ENCODE results near the gene FCGR3A.

The FCGR3A gene

DNA sequence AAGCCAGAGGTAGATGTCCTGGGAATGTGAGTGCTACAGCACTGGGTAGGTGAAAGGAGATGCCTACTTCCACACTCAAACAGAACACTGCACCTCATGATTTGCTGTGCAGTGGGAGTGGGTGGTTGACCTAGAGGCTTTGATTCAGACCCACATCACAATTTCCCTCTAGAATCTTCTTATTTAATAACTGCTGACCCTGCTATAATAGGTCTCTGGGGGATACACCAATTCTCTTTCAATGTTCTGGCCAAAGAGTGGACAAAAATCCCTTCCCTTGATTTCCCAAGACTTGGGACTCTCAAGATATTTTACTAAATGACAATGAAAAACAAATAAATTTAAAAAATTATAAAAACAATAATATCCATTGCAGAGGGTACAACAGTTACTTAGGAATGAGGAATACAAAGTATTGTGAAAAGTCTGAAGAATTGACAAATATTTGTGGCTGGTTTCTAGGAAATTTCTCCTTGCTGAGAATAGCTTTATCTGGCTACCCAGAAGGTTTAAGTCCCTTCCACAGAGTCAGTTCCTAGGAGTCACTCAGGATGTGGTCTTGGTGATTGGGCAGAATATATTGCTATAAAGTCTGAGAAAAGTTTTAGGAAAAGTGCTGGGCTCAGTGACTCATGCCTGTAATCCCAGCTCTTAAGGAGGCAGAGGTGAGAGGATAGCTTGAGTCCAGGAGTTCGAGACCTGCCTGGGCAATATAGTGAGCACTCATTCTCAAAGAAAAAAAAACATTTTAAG is 46.8 kb downstream of the FCGR3A start:
- no peaks in the 10 kb centered on the region for H3K79me2 ChIP-seq (ENCODE audit: insufficient read depth, low read length)
- H3K9ac ChIP-seq (ENCODE audit: low read length), result no peak overlapping the region
- H4K20me1 ChIP-seq (ENCODE audit: insufficient read depth, low read length), result no peaks in the 10 kb centered on the region
- H3K27me3 ChIP-seq (ENCODE audit: insufficient read depth, low read length), result no peaks in the 10 kb centered on the region
- H3K27ac ChIP-seq (ENCODE audit: low read depth, low read length, poor library complexity, severe bottlenecking), result no peak overlapping the region
- H3K4me2 ChIP-seq (ENCODE audit: low read length), result no peak overlapping the region
- H3K9me2 ChIP-seq (ENCODE audit: low read depth, low read length), result no peaks in the 10 kb centered on the region
- H3K4me3 ChIP-seq (ENCODE audit: low read depth, low read length, poor library complexity, severe bottlenecking), result no peak overlapping the region
- no peaks in the 10 kb centered on the region for H3K36me3 ChIP-seq (ENCODE audit: insufficient read depth, low read length)
- H3F3A ChIP-seq (ENCODE audit: insufficient read depth, low read length), result no peaks in the 10 kb centered on the region
- no peak overlapping the region for H2AFZ ChIP-seq (ENCODE audit: low read length)
- H3K9me3 ChIP-seq (ENCODE audit: low read length), result no peaks in the 10 kb centered on the region
- TF ChIP-seq EZH2 (IDR thresholded peaks at IDR 0.05; ENCODE audit: borderline replicate concordance, low read length), result no peak
- TF ChIP-seq, protein P1, sequence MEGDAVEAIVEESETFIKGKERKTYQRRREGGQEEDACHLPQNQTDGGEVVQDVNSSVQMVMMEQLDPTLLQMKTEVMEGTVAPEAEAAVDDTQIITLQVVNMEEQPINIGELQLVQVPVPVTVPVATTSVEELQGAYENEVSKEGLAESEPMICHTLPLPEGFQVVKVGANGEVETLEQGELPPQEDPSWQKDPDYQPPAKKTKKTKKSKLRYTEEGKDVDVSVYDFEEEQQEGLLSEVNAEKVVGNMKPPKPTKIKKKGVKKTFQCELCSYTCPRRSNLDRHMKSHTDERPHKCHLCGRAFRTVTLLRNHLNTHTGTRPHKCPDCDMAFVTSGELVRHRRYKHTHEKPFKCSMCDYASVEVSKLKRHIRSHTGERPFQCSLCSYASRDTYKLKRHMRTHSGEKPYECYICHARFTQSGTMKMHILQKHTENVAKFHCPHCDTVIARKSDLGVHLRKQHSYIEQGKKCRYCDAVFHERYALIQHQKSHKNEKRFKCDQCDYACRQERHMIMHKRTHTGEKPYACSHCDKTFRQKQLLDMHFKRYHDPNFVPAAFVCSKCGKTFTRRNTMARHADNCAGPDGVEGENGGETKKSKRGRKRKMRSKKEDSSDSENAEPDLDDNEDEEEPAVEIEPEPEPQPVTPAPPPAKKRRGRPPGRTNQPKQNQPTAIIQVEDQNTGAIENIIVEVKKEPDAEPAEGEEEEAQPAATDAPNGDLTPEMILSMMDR (IDR thresholded peaks at IDR 0.05; ENCODE audit: low read length), result no peak
- no peaks in the 10 kb centered on the region for H3K4me1 ChIP-seq (ENCODE audit: insufficient read depth, low read length, severe bottlenecking)

GRCh38 chr1:161502181-161502580 is 47.4 kb downstream of the FCGR3A start:
- H3K4me2 ChIP-seq (ENCODE audit: low read length), result no peak overlapping the region
- no peaks in the 10 kb centered on the region for H3K79me2 ChIP-seq (ENCODE audit: insufficient read depth, low read length)
- no peaks in the 10 kb centered on the region for H3F3A ChIP-seq (ENCODE audit: insufficient read depth, low read length)
- H3K36me3 ChIP-seq (ENCODE audit: insufficient read depth, low read length), result no peaks in the 10 kb centered on the region
- no peaks in the 10 kb centered on the region for H3K9me3 ChIP-seq (ENCODE audit: low read length)
- no peaks in the 10 kb centered on the region for H3K4me1 ChIP-seq (ENCODE audit: insufficient read depth, low read length, severe bottlenecking)
- no peaks in the 10 kb centered on the region for H4K20me1 ChIP-seq (ENCODE audit: insufficient read depth, low read length)
- H2AFZ ChIP-seq (ENCODE audit: low read length), result no peak overlapping the region
- no peaks in the 10 kb centered on the region for H3K27me3 ChIP-seq (ENCODE audit: insufficient read depth, low read length)
- no peak overlapping the region for H3K27ac ChIP-seq (ENCODE audit: low read depth, low read length, poor library complexity, severe bottlenecking)
- TF ChIP-seq, protein P1 (IDR thresholded peaks at IDR 0.05; ENCODE audit: low read length), result no peak
- no peak for TF ChIP-seq EZH2 (IDR thresholded peaks at IDR 0.05; ENCODE audit: borderline replicate concordance, low read length)
- H3K4me3 ChIP-seq (ENCODE audit: low read depth, low read length, poor library complexity, severe bottlenecking), result no peak overlapping the region
- H3K9me2 ChIP-seq (ENCODE audit: low read depth, low read length), result no peaks in the 10 kb centered on the region
- no peak overlapping the region for H3K9ac ChIP-seq (ENCODE audit: low read length)

DNA sequence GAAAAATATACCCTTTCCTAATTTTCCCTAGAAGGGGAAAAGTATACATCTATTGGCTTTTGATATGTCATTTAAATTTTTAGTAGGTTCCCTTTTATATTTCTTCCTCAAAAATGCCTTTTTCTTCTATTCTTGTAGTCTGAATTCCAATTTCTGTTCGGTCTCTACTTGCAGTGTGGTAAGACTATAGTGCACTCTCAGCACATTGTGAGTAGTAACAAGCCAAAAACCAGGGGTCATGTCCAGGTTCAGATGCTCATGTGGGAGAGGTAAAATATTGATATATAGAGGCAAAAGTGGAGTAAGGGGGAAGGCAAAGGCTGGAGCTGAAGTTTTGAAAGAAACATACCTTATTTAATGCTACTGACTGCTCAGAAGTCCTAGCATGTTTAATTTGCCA is 48.4 kb downstream of the FCGR3A start:
- H3K36me3 ChIP-seq (ENCODE audit: insufficient read depth, low read length), result no peaks in the 10 kb centered on the region
- no peaks in the 10 kb centered on the region for H3K79me2 ChIP-seq (ENCODE audit: insufficient read depth, low read length)
- H3K4me3 ChIP-seq (ENCODE audit: low read depth, low read length, poor library complexity, severe bottlenecking), result no peak overlapping the region
- TF ChIP-seq, protein P1 (IDR thresholded peaks at IDR 0.05; ENCODE audit: low read length), result no peak
- TF ChIP-seq EZH2 (IDR thresholded peaks at IDR 0.05; ENCODE audit: borderline replicate concordance, low read length), result no peak
- no peak overlapping the region for H2AFZ ChIP-seq (ENCODE audit: low read length)
- no peaks in the 10 kb centered on the region for H4K20me1 ChIP-seq (ENCODE audit: insufficient read depth, low read length)
- no peaks in the 10 kb centered on the region for H3K9me2 ChIP-seq (ENCODE audit: low read depth, low read length)
- no peaks in the 10 kb centered on the region for H3K9me3 ChIP-seq (ENCODE audit: low read length)
- no peak overlapping the region for H3K4me2 ChIP-seq (ENCODE audit: low read length)
- H3K4me1 ChIP-seq (ENCODE audit: insufficient read depth, low read length, severe bottlenecking), result no peaks in the 10 kb centered on the region
- no peaks in the 10 kb centered on the region for H3K27me3 ChIP-seq (ENCODE audit: insufficient read depth, low read length)
- H3K27ac ChIP-seq (ENCODE audit: low read depth, low read length, poor library complexity, severe bottlenecking), result no peak overlapping the region
- no peak overlapping the region for H3K9ac ChIP-seq (ENCODE audit: low read length)
- H3F3A ChIP-seq (ENCODE audit: insufficient read depth, low read length), result no peaks in the 10 kb centered on the region

Measured in OCI-LY1 (cell line).